Mesendoderm (in vitro differentiated cells): ENCODE measurements around the gene TMEFF1.
"Not testable (repeated sequence)": the region's sequence is repeated elsewhere in the genome, so short reads cannot be mapped to it uniquely, and the experiment has no call there.

Experiments
- DNase-seq: peaks from one replicate; pipeline ENCODE4 v3.0.0; 2013
- H2AK5ac ChIP-seq: 2 replicates; pipeline ENCODE4 v1.6.1; 2013; ENCODE audit warnings: low read length, inconsistent platforms
- H2BK120ac ChIP-seq: 2 replicates; pipeline ENCODE4 v1.6.1; 2013; ENCODE audit warnings: low read depth, mild to moderate bottlenecking, low read length, moderate library complexity, mixed read lengths
- H2BK15ac ChIP-seq: replicated peaks from 2 replicates; pipeline ENCODE4 v1.6.1; 2013; ENCODE audit warnings: low read depth, mild to moderate bottlenecking, moderate library complexity
- H2BK5ac ChIP-seq: 2 replicates; pipeline ENCODE4 v1.6.1; 2013; ENCODE audit warnings: low read length, inconsistent platforms
- H3K18ac ChIP-seq: 2 replicates; pipeline ENCODE4 v1.6.1; 2013; ENCODE audit warnings: mild to moderate bottlenecking, low read length, mixed read lengths
- H3K23ac ChIP-seq: one replicate; pipeline ENCODE4 v1.6.1; 2013; ENCODE audit warnings: low read length
- H3K27ac ChIP-seq: 2 replicates; pipeline ENCODE4 v1.5.1; 2013; ENCODE audit warnings: low read depth, mild to moderate bottlenecking, inconsistent platforms, low read length, moderate library complexity
- H3K27me3 ChIP-seq: 2 replicates; pipeline ENCODE4 v1.6.1; 2013; ENCODE audit warnings: low read length, control low read depth, mild to moderate bottlenecking, inconsistent platforms; ENCODE audit not compliant: insufficient read depth, poor library complexity
- H3K36me3 ChIP-seq: 2 replicates; pipeline ENCODE4 v1.6.1; 2013; ENCODE audit warnings: low read length, inconsistent platforms; ENCODE audit not compliant: control insufficient read depth, insufficient read depth
- H3K4ac ChIP-seq: one replicate; pipeline ENCODE4 v1.6.1; 2013; ENCODE audit warnings: low read depth, mild to moderate bottlenecking, low read length, moderate library complexity
- H3K4me1 ChIP-seq: 2 replicates; pipeline ENCODE4 v1.6.1; 2013; ENCODE audit warnings: low read depth, low read length, inconsistent platforms; ENCODE audit not compliant: control insufficient read depth
- H3K4me2 ChIP-seq: 2 replicates; pipeline ENCODE4 v1.6.1; 2013; ENCODE audit warnings: low read length
- H3K4me3 ChIP-seq: 2 replicates; pipeline ENCODE4 v1.5.1; 2013; ENCODE audit warnings: mild to moderate bottlenecking, low read length
- H3K56ac ChIP-seq: one replicate; pipeline ENCODE4 v1.6.1; 2013; ENCODE audit warnings: low read length
- H3K79me1 ChIP-seq: 2 replicates; pipeline ENCODE4 v1.6.1; 2013; ENCODE audit warnings: low read length, inconsistent platforms
- H3K79me2 ChIP-seq: 2 replicates; pipeline ENCODE4 v1.6.1; 2013; ENCODE audit warnings: mild to moderate bottlenecking, low read length; ENCODE audit not compliant: control insufficient read depth, insufficient read depth
- H3K9ac ChIP-seq: 2 replicates; pipeline ENCODE4 v1.6.1; 2013; ENCODE audit warnings: low read length, inconsistent platforms
- H4K5ac ChIP-seq: one replicate; pipeline ENCODE4 v1.6.1; 2013; ENCODE audit warnings: low read length
- H4K8ac ChIP-seq: one replicate; pipeline ENCODE4 v1.6.1; 2013; ENCODE audit warnings: low read depth, mild to moderate bottlenecking, control low read depth, low read length, moderate library complexity
- WGBS: extraction: QIAGEN DNeasy Blood & Tissue Kit; methylation state at CpG from one replicate; pipeline ENCODE4 v1.1.7; 2013; ENCODE audit warnings: low lambda C conversion rate, missing lambda C conversion rate; ENCODE audit not compliant: insufficient coverage; ENCODE audit errors: extremely low coverage; 5-methylcytosine and 5-hydroxymethylcytosine counted together

TMEFF1 gene

GRCh38 chr9:100505564-100506159, 32.7 kb downstream of the TMEFF1 start:
- H2BK5ac ChIP-seq, result no peak overlapping the region
- H3K18ac ChIP-seq, result no peak overlapping the region
- no peaks in the 10 kb centered on the region for H3K4me1 ChIP-seq
- H3K27ac ChIP-seq, result no peak overlapping the region
- no peak overlapping the region for H3K9ac ChIP-seq
- 100% methylated on average over 1 of the region's 4 CpGs for WGBS
- no peak overlapping the region for H3K23ac ChIP-seq
- no peak overlapping the region for H3K4me2 ChIP-seq
- H4K8ac ChIP-seq, result no peak overlapping the region
- H2BK15ac ChIP-seq, result no peak overlapping the region
- no peak overlapping the region for H3K4me3 ChIP-seq
- peak; percentile 93 for DNase-seq
- peaks cover 4% of the 10 kb centered on the region for H3K79me1 ChIP-seq
- H3K56ac ChIP-seq, result no peak overlapping the region
- no peaks in the 10 kb centered on the region for H3K36me3 ChIP-seq
- H3K4ac ChIP-seq, result no peak overlapping the region
- no peak overlapping the region for H4K5ac ChIP-seq
- no peak overlapping the region for H2BK120ac ChIP-seq
- no peaks in the 10 kb centered on the region for H3K27me3 ChIP-seq
- H2AK5ac ChIP-seq, result no peak overlapping the region
- H3K79me2 ChIP-seq, result peaks cover 6% of the 10 kb centered on the region

GRCh38 chr9:100507350-100507749, 34.4 kb downstream of the TMEFF1 start:
- H3K4me1 ChIP-seq, H2BK120ac ChIP-seq, H3K4me3 ChIP-seq, H3K79me1 ChIP-seq, H3K18ac ChIP-seq, H2BK5ac ChIP-seq, H3K27ac ChIP-seq, H3K9ac ChIP-seq, H3K79me2 ChIP-seq, H3K36me3 ChIP-seq, H4K8ac ChIP-seq, H3K23ac ChIP-seq, H4K5ac ChIP-seq, H3K27me3 ChIP-seq, H2AK5ac ChIP-seq, H3K4ac ChIP-seq, H3K4me2 ChIP-seq, DNase-seq, H2BK15ac ChIP-seq, H3K56ac ChIP-seq: not testable (repeated sequence)

- Histone ChIP-seq H3K79me1 (no peaks in the 10 kb centered on the region), H3K23ac (no peak overlapping the region), H3K27me3 (no peaks in the 10 kb centered on the region), H3K4me1 (no peaks in the 10 kb centered on the region), H3K56ac (no peak overlapping the region), H2BK120ac (no peak overlapping the region), H3K36me3 (no peaks in the 10 kb centered on the region), H3K4me2 (no peak overlapping the region), H3K4me3 (no peak overlapping the region), H2AK5ac (no peak overlapping the region), H3K18ac (no peak overlapping the region), H4K5ac (no peak overlapping the region), H4K8ac (no peak overlapping the region), H3K9ac (no peak overlapping the region), H3K4ac (no peak overlapping the region), H3K27ac (no peak overlapping the region), H2BK15ac (no peak overlapping the region), H3K79me2 (peaks cover 2% of the 10 kb centered on the region), H2BK5ac (no peak overlapping the region)
- no CpG with 5 or more reads among the region's 1 CpG for WGBS
- no peak for DNase-seq
Observed at GRCh38 chr9:100511205-100511604, 38.3 kb downstream of the TMEFF1 start.

- Histone ChIP-seq H3K18ac (no peak overlapping the region), H4K5ac (no peak overlapping the region), H2BK120ac (no peak overlapping the region), H3K79me2 (no peaks in the 10 kb centered on the region), H3K4me2 (no peak overlapping the region), H3K56ac (no peak overlapping the region), H3K4me3 (no peak overlapping the region), H3K36me3 (no peaks in the 10 kb centered on the region), H3K9ac (no peak overlapping the region), H3K27ac (no peak overlapping the region), H3K79me1 (no peaks in the 10 kb centered on the region), H3K4me1 (no peaks in the 10 kb centered on the region), H3K4ac (no peak overlapping the region), H2BK15ac (no peak overlapping the region), H3K23ac (no peak overlapping the region), H2AK5ac (no peak overlapping the region), H4K8ac (no peak overlapping the region), H2BK5ac (no peak overlapping the region), H3K27me3 (no peaks in the 10 kb centered on the region)
- no CpG with 5 or more reads among the region's 6 CpGs for WGBS
- no peak for DNase-seq
Observed at GRCh38 chr9:100515578-100516494, 42.9 kb downstream of the TMEFF1 start.

GRCh38 chr9:100521282-100521681, 48.3 kb downstream of the TMEFF1 start:
- no peak for DNase-seq
- Histone ChIP-seq H3K18ac (no peak overlapping the region), H3K4me3 (no peak overlapping the region), H2BK5ac (no peak overlapping the region), H3K4me1 (no peaks in the 10 kb centered on the region), H2BK15ac (no peak overlapping the region), H4K8ac (no peak overlapping the region), H3K27me3 (no peaks in the 10 kb centered on the region), H3K23ac (no peak overlapping the region), H2BK120ac (no peak overlapping the region), H3K4me2 (no peak overlapping the region), H3K56ac (no peak overlapping the region), H3K27ac (no peak overlapping the region), H3K79me2 (no peaks in the 10 kb centered on the region), H2AK5ac (no peak overlapping the region), H3K9ac (no peak overlapping the region), H3K79me1 (no peaks in the 10 kb centered on the region), H3K4ac (no peak overlapping the region), H3K36me3 (no peaks in the 10 kb centered on the region), H4K5ac (no peak overlapping the region)
- no CpG with 5 or more reads among the region's 3 CpGs for WGBS
